Activated naive CD4-positive, alpha-beta T cell treated with anti-CD3 and anti-CD28 coated beads, Interleukin-2, amount 10 ng/mL, durations not matched to agents 7 days and 5 days (primary cell): ENCODE results near the gene SMG9.

Experiments used
- CTCF ChIA-PET: fragments of 350-600 bp; sonication (Branson Sonifier 250); formaldehyde crosslinking; loops from one replicate; lab custom pipeline; 2021; ENCODE audit warnings: antibody characterized with exemption; lab: Charles Lee
- DNase-seq: peaks from one replicate; pipeline ENCODE4 v3.0.0-alpha.2; 2020
- H3K27ac Mint-ChIP-seq: one replicate; pipeline ENCODE4 v1.8.0; 2021; ENCODE audit warnings: mild to moderate bottlenecking, moderate library complexity, mixed read lengths
- H3K27me3 Mint-ChIP-seq: one replicate; pipeline ENCODE4 v1.8.0; 2021; ENCODE audit warnings: mild to moderate bottlenecking, mixed read lengths
- H3K36me3 Mint-ChIP-seq: one replicate; pipeline ENCODE4 v1.8.0; 2021; ENCODE audit warnings: mixed read lengths
- H3K4me1 Mint-ChIP-seq: one replicate; pipeline ENCODE4 v1.8.0; 2021; ENCODE audit warnings: mixed read lengths
- H3K4me3 Mint-ChIP-seq: one replicate; pipeline ENCODE4 v1.8.0; 2021; ENCODE audit warnings: mild to moderate bottlenecking, moderate library complexity, mixed read lengths
- H3K9me3 Mint-ChIP-seq: one replicate; pipeline ENCODE4 v1.8.0; 2021; ENCODE audit warnings: mixed read lengths

The SMG9 gene

GRCh38 chr19:43760941-43761340 is 6.2 kb upstream of the SMG9 start:
- CTCF ChIA-PET, result interaction anchor here (2.5 kb wide), 1 partner anchor 18 kb away, joined by 7 read pairs; no protein-coding TSS in a partner anchor
- Mint-ChIP-seq H3K27me3 (no peaks in the 10 kb centered on the region), H3K27ac (no peak overlapping the region), H3K36me3 (peaks cover 20% of the 10 kb centered on the region), H3K4me3 (no peak overlapping the region), H3K9me3 (no peaks in the 10 kb centered on the region), H3K4me1 (peaks cover 57% of the 10 kb centered on the region)
- DNase-seq, result no peak

DNA sequence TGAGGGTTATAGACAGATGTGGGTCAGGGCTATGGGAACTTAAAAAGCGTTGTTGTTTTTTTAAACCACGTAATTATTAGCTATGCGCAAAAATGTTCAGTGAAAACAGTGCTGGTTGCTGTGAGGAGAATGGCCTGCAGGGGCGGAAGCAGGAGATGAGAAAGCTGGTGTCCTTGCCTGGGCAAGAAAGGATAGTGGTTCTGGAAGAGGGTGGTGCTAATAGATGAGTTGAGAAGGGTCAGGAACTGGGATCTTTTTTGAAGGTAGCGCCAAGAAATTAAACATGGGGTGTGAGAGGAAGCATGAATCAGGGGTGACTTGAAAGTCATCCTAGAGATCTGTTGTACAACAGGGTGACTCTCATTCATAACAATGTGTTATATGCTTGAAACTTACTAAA is 4.8 kb upstream of the SMG9 start:
- H3K36me3 Mint-ChIP-seq, result peaks cover 18% of the 10 kb centered on the region
- CTCF ChIA-PET, result interaction anchor here (2.5 kb wide), 1 partner anchor 19 kb away, joined by 7 read pairs; no protein-coding TSS in a partner anchor
- H3K4me3 Mint-ChIP-seq, result no peak overlapping the region
- no peaks in the 10 kb centered on the region for H3K9me3 Mint-ChIP-seq
- H3K27me3 Mint-ChIP-seq, result peaks cover 3% of the 10 kb centered on the region
- no peak overlapping the region for H3K27ac Mint-ChIP-seq
- DNase-seq, result no peak
- H3K4me1 Mint-ChIP-seq, result peaks cover 51% of the 10 kb centered on the region

DNA sequence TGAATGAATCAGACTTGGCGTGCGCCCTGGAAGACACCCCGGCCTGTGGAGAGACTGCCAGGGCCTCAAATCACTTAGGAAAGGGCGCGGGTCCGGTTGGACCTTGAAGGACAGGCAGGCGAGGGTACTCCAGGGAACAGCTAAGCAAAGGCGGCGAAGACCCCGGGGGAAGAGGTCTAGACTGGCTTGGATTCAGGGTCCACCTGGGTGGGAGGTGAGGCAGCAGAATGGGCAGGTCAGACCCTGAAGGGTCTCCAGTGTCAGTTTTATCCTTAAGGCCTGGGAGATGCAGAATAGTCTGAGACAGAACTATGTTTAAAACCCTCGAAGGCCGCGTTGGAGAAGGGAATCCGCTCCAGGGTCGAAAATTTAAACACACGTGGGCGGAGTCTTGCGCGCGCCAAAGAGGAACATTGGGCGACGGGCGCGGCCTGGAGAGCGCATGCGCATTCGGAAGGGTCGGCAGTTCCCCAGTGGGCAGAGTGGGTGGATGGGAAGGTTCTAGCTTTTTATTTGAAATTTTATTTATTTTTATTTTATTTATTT is 567 bp upstream of the SMG9 start:
- peak; percentile 88 for DNase-seq
- peak overlapping the region; percentile 99 for H3K27ac Mint-ChIP-seq
- H3K9me3 Mint-ChIP-seq, result no peaks in the 10 kb centered on the region
- CTCF ChIA-PET, result interaction anchor here (1.0 to 6.0 kb wide), 3 partner anchors 10 to 24 kb away, joined by 3 to 68 read pairs (median 7); no protein-coding TSS in a partner anchor
- peaks cover 39% of the 10 kb centered on the region for H3K36me3 Mint-ChIP-seq
- peaks cover 62% of the 10 kb centered on the region for H3K4me1 Mint-ChIP-seq
- peaks cover 3% of the 10 kb centered on the region for H3K27me3 Mint-ChIP-seq
- H3K4me3 Mint-ChIP-seq, result peak overlapping the region; percentile 92

- DNase-seq, result no peak
- Mint-ChIP-seq H3K4me3 (peak overlapping the region; percentile 92), H3K27ac (peak overlapping the region; percentile 99), H3K36me3 (peaks cover 46% of the 10 kb centered on the region), H3K9me3 (no peaks in the 10 kb centered on the region), H3K4me1 (peaks cover 58% of the 10 kb centered on the region), H3K27me3 (peaks cover 3% of the 10 kb centered on the region)
- CTCF ChIA-PET, result interaction anchor here (1.2 to 6.0 kb wide), 2 partner anchors 9 to 11 kb away, joined by 7 to 68 read pairs; no protein-coding TSS in a partner anchor
Measured at GRCh38 chr19:43754253-43754502, 584 bp downstream of the SMG9 start.

- CTCF ChIA-PET, result interaction anchor here (1.5 to 6.0 kb wide), 2 partner anchors 13 to 27 kb away, joined by 4 to 68 read pairs; no protein-coding TSS in a partner anchor
- Mint-ChIP-seq H3K36me3 (peaks cover 54% of the 10 kb centered on the region), H3K27ac (no peak overlapping the region), H3K27me3 (peaks cover 3% of the 10 kb centered on the region), H3K9me3 (no peaks in the 10 kb centered on the region), H3K4me3 (peak overlapping the region; percentile 92), H3K4me1 (peaks cover 50% of the 10 kb centered on the region)
- no peak for DNase-seq
Measured at GRCh38 chr19:43752287-43752875, 2.4 kb downstream of the SMG9 start.

GRCh38 chr19:43751466-43752220 is 3.1 kb downstream of the SMG9 start:
- DNase-seq, result no peak
- H3K36me3 Mint-ChIP-seq, result peaks cover 55% of the 10 kb centered on the region
- H3K4me1 Mint-ChIP-seq, result peaks cover 46% of the 10 kb centered on the region

DNA sequence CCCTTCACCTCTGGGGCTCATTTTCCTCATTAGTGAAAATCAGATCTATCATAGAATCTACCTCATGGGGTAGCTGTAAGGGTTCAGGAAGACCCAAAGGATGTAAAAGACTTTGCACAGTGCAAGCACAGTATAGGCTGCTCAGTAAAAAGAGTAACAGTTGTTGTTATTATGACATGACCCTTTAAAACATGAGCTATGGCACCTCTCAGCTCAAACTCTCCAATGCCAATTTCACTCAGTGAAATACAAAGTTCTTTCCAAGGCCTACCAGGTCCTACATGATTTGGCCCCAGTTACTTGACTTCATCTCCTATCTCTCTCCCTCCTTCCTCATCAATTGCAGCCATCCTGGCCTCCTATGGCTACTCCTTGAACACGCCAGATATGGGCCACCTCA is 4.9 kb downstream of the SMG9 start:
- no peak for DNase-seq
- peaks cover 59% of the 10 kb centered on the region for H3K36me3 Mint-ChIP-seq
- H3K27me3 Mint-ChIP-seq, result peaks cover 3% of the 10 kb centered on the region
- H3K9me3 Mint-ChIP-seq, result no peaks in the 10 kb centered on the region
- CTCF ChIA-PET, result interaction anchor here (0.7 to 1.5 kb wide), 3 partner anchors 14 to 81 kb away, joined by 3 to 4 read pairs (median 3); no protein-coding TSS in a partner anchor
- peaks cover 38% of the 10 kb centered on the region for H3K4me1 Mint-ChIP-seq
- no peak overlapping the region for H3K4me3 Mint-ChIP-seq
- H3K27ac Mint-ChIP-seq, result no peak overlapping the region

More at GRCh38 chr19:43751466-43752220, 3.1 kb downstream of the SMG9 start:
- Mint-ChIP-seq H3K27me3 (peaks cover 3% of the 10 kb centered on the region), H3K27ac (peak overlapping the region; percentile 55), H3K9me3 (no peaks in the 10 kb centered on the region), H3K4me3 (no peak overlapping the region)
- CTCF ChIA-PET, result interaction anchor here (1.5 to 6.0 kb wide), 2 partner anchors 14 to 28 kb away, joined by 4 to 68 read pairs; no protein-coding TSS in a partner anchor

DNA sequence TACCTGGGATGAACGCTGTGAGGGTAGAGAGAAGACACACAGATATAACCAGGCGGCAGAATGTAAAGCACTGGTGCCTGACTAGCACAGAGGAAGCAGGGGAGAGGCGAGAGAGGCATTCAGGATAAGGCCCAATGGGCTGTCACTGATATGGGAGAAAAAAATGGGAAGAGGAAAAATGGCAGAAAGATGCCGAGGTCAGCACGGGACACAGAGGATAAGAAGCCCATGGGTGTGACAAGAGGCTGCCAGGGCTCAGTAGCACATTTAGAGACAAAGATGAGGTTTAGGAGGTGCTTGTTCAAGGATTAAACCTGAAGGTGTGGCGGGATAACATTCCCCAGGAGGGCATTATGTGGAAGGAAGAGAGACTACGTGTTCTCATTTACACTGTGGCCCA is 5.6 kb downstream of the SMG9 start:
- Mint-ChIP-seq H3K27me3 (no peaks in the 10 kb centered on the region), H3K4me3 (no peak overlapping the region), H3K4me1 (peaks cover 36% of the 10 kb centered on the region), H3K27ac (no peak overlapping the region), H3K36me3 (peaks cover 64% of the 10 kb centered on the region), H3K9me3 (no peaks in the 10 kb centered on the region)
- CTCF ChIA-PET, result interaction anchor here (1.5 kb wide), 1 partner anchor 17 kb away, joined by 4 read pairs; no protein-coding TSS in a partner anchor
- no peak for DNase-seq

- H3K4me3 Mint-ChIP-seq, result no peak overlapping the region
- CTCF ChIA-PET, result no interaction called here
- no peaks in the 10 kb centered on the region for H3K27me3 Mint-ChIP-seq
- DNase-seq, result no peak
- H3K36me3 Mint-ChIP-seq, result peaks cover 65% of the 10 kb centered on the region
- H3K4me1 Mint-ChIP-seq, result peaks cover 31% of the 10 kb centered on the region
- no peaks in the 10 kb centered on the region for H3K9me3 Mint-ChIP-seq
- H3K27ac Mint-ChIP-seq, result peak overlapping the region; percentile 42
Measured at GRCh38 chr19:43748685-43749084, 6.1 kb downstream of the SMG9 start.

GRCh38 chr19:43748205-43748594 is 6.6 kb downstream of the SMG9 start:
- no peak overlapping the region for H3K4me3 Mint-ChIP-seq

GRCh38 chr19:43747557-43748204 is 7.1 kb downstream of the SMG9 start:
- Mint-ChIP-seq H3K9me3 (no peaks in the 10 kb centered on the region), H3K27me3 (no peaks in the 10 kb centered on the region), H3K27ac (peak overlapping the region; percentile 5), H3K36me3 (peaks cover 65% of the 10 kb centered on the region), H3K4me3 (no peak overlapping the region), H3K4me1 (peaks cover 21% of the 10 kb centered on the region)
- no peak for DNase-seq
- CTCF ChIA-PET, result interaction anchor here (3.5 to 5.2 kb wide), 2 partner anchors 18 to 37 kb away, joined by 35 to 44 read pairs; no protein-coding TSS in a partner anchor

More at GRCh38 chr19:43748205-43748594, 6.6 kb downstream of the SMG9 start:
- H3K4me1 Mint-ChIP-seq, result peaks cover 26% of the 10 kb centered on the region
- peak overlapping the region; percentile 5 for H3K27ac Mint-ChIP-seq
- peaks cover 66% of the 10 kb centered on the region for H3K36me3 Mint-ChIP-seq
- H3K9me3 Mint-ChIP-seq, result no peaks in the 10 kb centered on the region
- no peaks in the 10 kb centered on the region for H3K27me3 Mint-ChIP-seq
- no peak for DNase-seq
- CTCF ChIA-PET, result no interaction called here

GRCh38 chr19:43743059-43743458 is 11.7 kb downstream of the SMG9 start:
- CTCF ChIA-PET, result interaction anchor here (1.1 to 5.2 kb wide), 3 partner anchors 23 to 74 kb away, joined by 4 to 44 read pairs (median 29); partner anchors contain the start of gene PLAUR

GRCh38 chr19:43741075-43741825 is 13.5 kb downstream of the SMG9 start:
- Mint-ChIP-seq H3K36me3 (peaks cover 68% of the 10 kb centered on the region), H3K4me3 (no peak overlapping the region), H3K9me3 (no peaks in the 10 kb centered on the region), H3K4me1 (peaks cover 27% of the 10 kb centered on the region), H3K27ac (peak overlapping the region; percentile 53), H3K27me3 (no peaks in the 10 kb centered on the region)
- CTCF ChIA-PET, result interaction anchor here (1.3 to 4.9 kb wide), 3 partner anchors 19 to 72 kb away, joined by 4 to 29 read pairs (median 4); partner anchors contain the start of genes KCNN4 and PLAUR
- no peak for DNase-seq

More at GRCh38 chr19:43743059-43743458, 11.7 kb downstream of the SMG9 start:
- no peak for DNase-seq
- no peaks in the 10 kb centered on the region for H3K27me3 Mint-ChIP-seq
- peaks cover 66% of the 10 kb centered on the region for H3K36me3 Mint-ChIP-seq
- H3K4me1 Mint-ChIP-seq, result peaks cover 29% of the 10 kb centered on the region
- no peak overlapping the region for H3K4me3 Mint-ChIP-seq
- H3K9me3 Mint-ChIP-seq, result no peaks in the 10 kb centered on the region
- H3K27ac Mint-ChIP-seq, result no peak overlapping the region
